ENCODE results near the gene KLHL8. TPM values are rescaled to one million over a fixed set of nuclear protein-coding genes. Genes with fewer than 3 reads are reported as not detected.

Gene KLHL8
- 10 to 100 TPM in 2 of 4 donors, 1 to 10 TPM in 2; 6.3 to 18.2 (median 13.3) TPM for total RNA-seq

DNA sequence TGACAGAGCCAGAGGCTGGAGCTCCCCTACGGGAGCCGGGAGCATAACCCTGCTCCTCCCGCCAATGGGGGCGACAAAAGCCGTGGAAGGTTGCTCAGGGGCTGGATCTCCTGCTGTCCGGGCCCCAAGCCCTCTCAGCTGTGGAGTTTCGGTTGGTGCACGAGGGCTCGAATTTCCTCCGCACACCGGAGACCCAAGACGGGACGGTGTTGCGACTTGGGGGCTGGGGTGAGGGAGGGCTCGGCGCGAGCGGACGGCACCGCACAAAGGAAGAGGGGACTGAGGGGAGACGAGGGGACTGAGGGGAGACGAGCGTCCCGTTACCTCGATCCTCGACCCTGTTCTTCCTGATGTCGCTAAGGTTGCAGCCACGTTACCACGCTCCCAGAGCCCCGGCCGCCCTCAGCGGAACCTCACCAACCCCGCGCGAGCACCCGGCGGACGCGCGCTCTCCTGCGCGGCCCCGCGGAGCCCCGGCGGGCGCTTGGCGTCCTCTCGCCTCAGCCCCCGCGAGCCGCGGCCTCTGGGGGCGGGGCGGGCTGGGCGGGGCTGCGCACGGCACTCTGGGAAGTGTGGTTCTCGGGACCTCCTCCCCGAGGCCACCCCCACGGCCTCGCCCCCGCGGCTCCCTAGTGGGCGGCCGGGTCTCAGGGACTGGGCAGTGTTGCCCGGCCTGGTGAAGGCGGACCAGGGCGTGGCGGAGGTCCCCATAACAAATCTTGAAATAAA, at the start of gene KLHL8:
TSS of gene KLHL8 (minus strand) at position 525 of the 729 bp plus-strand sequence. CDS start 25,079 bp downstream, outside the sequence.
- DNase-seq (ENCODE audit: low spot score in 2 of 2) = peak; percentile 63 to 67
- Histone ChIP-seq H3K4me1 (peaks cover 0 to 16% (median 8%) of the 10 kb centered on the region in 4 donors), H3K27me3 (no peaks in the 10 kb centered on the region), H3K27ac (peak within 1 kb of the TSS; percentile 87 to 92 (median 90)), H3K36me3 (no peaks in the 10 kb centered on the region), H3K9me3 (no peaks in the 10 kb centered on the region), H3K4me3 (peak within 1 kb of the TSS; percentile 68 to 82 (median 74))
- TF ChIP-seq POLR2A (IDR thresholded peaks at IDR 0.05) (peak; percentile 67 to 79), EP300 (IDR thresholded peaks at IDR 0.05) (peak in 1 of 2 donors; percentile 79)
- TF ChIP-seq, protein P1, sequence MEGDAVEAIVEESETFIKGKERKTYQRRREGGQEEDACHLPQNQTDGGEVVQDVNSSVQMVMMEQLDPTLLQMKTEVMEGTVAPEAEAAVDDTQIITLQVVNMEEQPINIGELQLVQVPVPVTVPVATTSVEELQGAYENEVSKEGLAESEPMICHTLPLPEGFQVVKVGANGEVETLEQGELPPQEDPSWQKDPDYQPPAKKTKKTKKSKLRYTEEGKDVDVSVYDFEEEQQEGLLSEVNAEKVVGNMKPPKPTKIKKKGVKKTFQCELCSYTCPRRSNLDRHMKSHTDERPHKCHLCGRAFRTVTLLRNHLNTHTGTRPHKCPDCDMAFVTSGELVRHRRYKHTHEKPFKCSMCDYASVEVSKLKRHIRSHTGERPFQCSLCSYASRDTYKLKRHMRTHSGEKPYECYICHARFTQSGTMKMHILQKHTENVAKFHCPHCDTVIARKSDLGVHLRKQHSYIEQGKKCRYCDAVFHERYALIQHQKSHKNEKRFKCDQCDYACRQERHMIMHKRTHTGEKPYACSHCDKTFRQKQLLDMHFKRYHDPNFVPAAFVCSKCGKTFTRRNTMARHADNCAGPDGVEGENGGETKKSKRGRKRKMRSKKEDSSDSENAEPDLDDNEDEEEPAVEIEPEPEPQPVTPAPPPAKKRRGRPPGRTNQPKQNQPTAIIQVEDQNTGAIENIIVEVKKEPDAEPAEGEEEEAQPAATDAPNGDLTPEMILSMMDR (IDR thresholded peaks at IDR 0.05) = peak in 1 of 5 experiments; percentile 12
- 0 to 1% methylated on average over 16 to 27 of the region's 70 CpGs for WGBS, 2 donors

DNA sequence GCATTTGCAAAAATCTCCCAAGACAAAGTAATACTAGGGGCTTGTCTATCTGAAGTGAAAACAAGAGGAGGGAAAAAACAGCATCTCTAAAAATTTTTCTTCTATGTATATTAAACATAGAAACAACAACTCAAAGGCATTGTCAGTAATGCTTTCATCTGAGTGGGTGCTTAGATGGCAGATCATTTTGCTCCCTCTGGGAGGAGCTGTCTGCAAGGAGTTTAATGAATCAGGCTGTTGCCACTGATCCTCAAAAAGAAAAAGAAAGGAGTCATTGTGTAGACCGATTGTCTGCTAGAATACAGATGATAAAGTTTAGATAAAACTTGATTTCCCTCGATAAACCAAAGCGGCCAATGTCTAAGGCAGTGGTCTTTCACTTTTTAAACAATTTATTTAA, 49.7 kb upstream of the KLHL8 start:
- Histone ChIP-seq H3K27ac (no peak overlapping the region), H3K27me3 (no peaks in the 10 kb centered on the region), H3K4me3 (no peak overlapping the region), H3K4me1 (peaks cover 0 to 6% (median 0%) of the 10 kb centered on the region in 4 donors), H3K9me3 (no peaks in the 10 kb centered on the region), H3K36me3 (no peaks in the 10 kb centered on the region)
- TF ChIP-seq EP300 (IDR thresholded peaks at IDR 0.05) = no peak
- TF ChIP-seq POLR2A (IDR thresholded peaks at IDR 0.05) = no peak
- TF ChIP-seq, protein P1 (IDR thresholded peaks at IDR 0.05) = peak; percentile 16 to 46 (median 32)
- 41 to 44% methylated on average over 3 of the region's 3 CpGs for WGBS, 2 donors
- DNase-seq (ENCODE audit: low spot score in 2 of 2) = no peak

DNA sequence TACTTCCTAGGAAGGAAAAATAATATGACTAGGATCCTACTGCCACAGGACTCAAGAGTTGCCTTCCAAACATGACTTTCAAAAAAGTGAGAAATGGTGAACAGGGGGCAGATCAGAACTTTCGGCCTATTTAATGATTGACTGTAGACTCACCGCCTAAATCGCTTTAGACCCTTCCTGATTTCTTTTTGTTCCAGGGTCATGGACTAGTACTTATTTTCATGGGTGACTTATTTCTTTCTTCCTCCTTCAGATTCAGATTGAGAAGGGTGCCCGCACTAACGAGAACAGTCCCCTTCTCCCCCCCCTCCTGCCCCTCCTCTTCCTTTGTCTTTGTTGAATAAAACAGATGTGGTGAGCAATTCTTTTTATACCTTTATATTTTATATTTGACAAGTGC, 48.0 kb upstream of the KLHL8 start:
- Histone ChIP-seq H3K4me1 (peaks cover 0 to 6% (median 0%) of the 10 kb centered on the region in 4 donors), H3K27me3 (no peaks in the 10 kb centered on the region), H3K9me3 (no peaks in the 10 kb centered on the region), H3K27ac (no peak overlapping the region), H3K4me3 (no peak overlapping the region), H3K36me3 (no peaks in the 10 kb centered on the region)
- 80 to 86% methylated on average over 5 of the region's 5 CpGs for WGBS, 2 donors
- TF ChIP-seq, protein P1 (IDR thresholded peaks at IDR 0.05) = no peak
- TF ChIP-seq EP300 (IDR thresholded peaks at IDR 0.05) (no peak), POLR2A (IDR thresholded peaks at IDR 0.05) (no peak)
- no peak for DNase-seq (ENCODE audit: low spot score in 2 of 2)

DNA sequence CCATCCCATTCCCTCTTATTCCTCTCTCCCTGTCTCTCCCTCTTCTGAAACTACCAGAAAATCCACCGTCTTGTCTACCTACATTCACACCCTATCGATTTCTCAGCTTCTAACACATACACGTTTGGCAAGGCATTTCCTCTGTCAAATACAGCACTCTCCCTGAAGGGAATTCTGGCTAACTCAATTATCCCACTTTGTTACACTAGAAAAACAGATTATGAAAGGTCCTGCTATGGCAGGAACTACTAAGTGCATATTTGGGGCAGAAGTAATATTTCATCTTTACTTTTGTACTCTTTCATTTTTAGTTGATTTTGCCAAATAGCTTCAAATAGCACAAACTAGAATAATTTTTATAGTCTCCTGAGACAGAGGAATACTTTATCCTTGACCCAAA, 46.6 kb upstream of the KLHL8 start:
- no peaks in the 10 kb centered on the region for H3K36me3 ChIP-seq
- TF ChIP-seq EP300 (IDR thresholded peaks at IDR 0.05) (no peak), POLR2A (IDR thresholded peaks at IDR 0.05) (no peak)
- TF ChIP-seq, protein P1 (IDR thresholded peaks at IDR 0.05) = no peak
- WGBS, 2 donors = 49 to 62% methylated on average over 3 of the region's 3 CpGs

DNA sequence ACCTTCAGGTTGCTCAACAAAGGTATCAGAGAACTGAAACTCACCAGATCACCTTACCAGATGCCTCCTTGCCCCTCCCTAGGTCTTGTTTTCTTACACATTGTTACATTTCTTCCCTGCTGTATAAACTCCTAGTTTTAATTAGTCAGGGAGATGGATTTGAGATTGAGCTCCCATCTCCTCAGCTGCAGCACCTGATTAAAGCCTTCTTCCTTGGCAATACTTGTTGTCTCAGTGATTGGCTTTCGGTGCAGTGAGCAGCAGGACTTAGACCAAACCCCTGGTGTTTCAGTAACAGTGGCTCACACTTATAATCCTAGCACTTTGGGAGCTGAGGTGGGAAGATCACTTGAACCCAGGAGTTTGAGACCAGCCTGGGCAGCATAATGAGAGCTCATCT, 42.5 kb upstream of the KLHL8 start:
- 94 to 97% methylated on average over 1 of the region's 1 CpG for WGBS, 2 donors
- no peak for DNase-seq (ENCODE audit: low spot score in 2 of 2)
- Histone ChIP-seq H3K9me3 (no peaks in the 10 kb centered on the region), H3K36me3 (no peaks in the 10 kb centered on the region), H3K27me3 (no peaks in the 10 kb centered on the region), H3K4me1 (peaks cover 0 to 4% (median 0%) of the 10 kb centered on the region in 4 donors), H3K4me3 (no peak overlapping the region), H3K27ac (no peak overlapping the region)
- TF ChIP-seq, protein P1 (IDR thresholded peaks at IDR 0.05) = no peak
- no peak for TF ChIP-seq POLR2A (IDR thresholded peaks at IDR 0.05)
- TF ChIP-seq EP300 (IDR thresholded peaks at IDR 0.05) = no peak

More for the DNA sequence above, 46.6 kb upstream of the KLHL8 start:
- no peaks in the 10 kb centered on the region for H3K27me3 ChIP-seq
- H3K27ac ChIP-seq = no peak overlapping the region
- H3K9me3 ChIP-seq = no peaks in the 10 kb centered on the region
- peaks cover 0 to 6% (median 0%) of the 10 kb centered on the region in 4 donors for H3K4me1 ChIP-seq
- DNase-seq (ENCODE audit: low spot score in 2 of 2) = no peak
- H3K4me3 ChIP-seq = no peak overlapping the region
